GM12878 (cell line): Measurements from ENCODE around the gene NLGN1. TPM values are rescaled to one million over a fixed set of nuclear protein-coding genes. Genes with fewer than 3 reads are reported as not detected.

Experiments
- ATAC-seq: fragments of 200-7000 bp; cut with Tn5 transposase; 3 replicates; pipeline ENCODE4 v1.9.1; 2020; ENCODE audit warnings: mild to moderate bottlenecking, moderate library complexity
- BruUV-seq: library from RNA; stranded (reverse); fragments of 400-500 nt; replicated peaks from 2 replicates; lab custom pipeline; 2021; lab: Mats Ljungman, UMichigan
- CTCF ChIA-PET: fragments of 300-600 bp; sonication (Branson Sonifier 250); formaldehyde crosslinking; extraction: SDS; loops from one replicate; lab custom pipeline; 2021; ENCODE audit warnings: inconsistent platforms; lab: Yijun Ruan, JAX
- POLR2A ChIA-PET: fragments of 350-600 bp; formaldehyde crosslinking; extraction: SDS; loops from one replicate; lab custom pipeline; 2021; ENCODE audit warnings: inconsistent platforms; lab: Charles Lee
- RAD21 ChIA-PET: fragments of 300-600 bp; sonication (Branson Sonifier 250); formaldehyde crosslinking; loops from one replicate; lab custom pipeline; 2023; ENCODE audit warnings: antibody characterized with exemption; ENCODE audit not compliant: unreplicated experiment; lab: Charles Lee
- SMC1A ChIA-PET: fragments of 300-600 bp; sonication (Branson Sonifier 250); formaldehyde crosslinking; loops from one replicate; lab custom pipeline; 2023; ENCODE audit not compliant: unreplicated experiment, uncharacterized antibody; lab: Charles Lee
- DNase-seq: peaks from one replicate; pipeline ENCODE4 v3.0.0-alpha.2; 2011; ENCODE audit warnings: low read depth, low spot score
- FAIRE-seq: peaks from 3 replicates; lab custom pipeline; 2011; peaks lifted over from hg19 to GRCh38; lab: Jason Lieb, UNC
- H2AFZ ChIP-seq: 2 replicates; pipeline ENCODE4 v1.6.0; 2011; ENCODE audit warnings: low read depth, low read length, control low read depth; ENCODE audit not compliant: control insufficient read depth
- H3K27ac ChIP-seq: 2 replicates; pipeline ENCODE4 v1.5.1; 2011; ENCODE audit warnings: control low read depth; ENCODE audit not compliant: control insufficient read depth, insufficient read depth
- H3K27me3 ChIP-seq, 2 experiments: replicated peaks in 1 of 2; 2 replicates each; pipeline versions ENCODE4 v1.6.0 to v1.6.1; 2011; ENCODE audit warnings: low read length in 1 of 2; ENCODE audit not compliant: control insufficient read depth in 2 of 2, insufficient read depth in 2 of 2
- H3K36me3 ChIP-seq, 2 experiments: 2 replicates each; pipeline ENCODE4 v1.5.1; 2011; ENCODE audit warnings: low read length in 1 of 2; ENCODE audit not compliant: control insufficient read depth in 2 of 2, insufficient read depth in 2 of 2
- H3K4me1 ChIP-seq: 2 replicates; pipeline ENCODE4 v1.6.1; 2011; ENCODE audit warnings: mild to moderate bottlenecking, low read length, moderate library complexity, mixed read lengths; ENCODE audit not compliant: control insufficient read depth, insufficient read depth
- H3K4me2 ChIP-seq: 2 replicates; pipeline ENCODE4 v1.6.0; 2011; ENCODE audit warnings: control low read depth; ENCODE audit not compliant: control insufficient read depth, insufficient read depth
- H3K4me3 ChIP-seq: fragments of 200-600 bp; sonication (generic); 2 replicates; pipeline ENCODE4 v1.5.1; 2016
- H3K79me2 ChIP-seq: 2 replicates; pipeline ENCODE4 v1.6.0; 2011; ENCODE audit warnings: low read length; ENCODE audit not compliant: control insufficient read depth, insufficient read depth
- H3K9ac ChIP-seq: 2 replicates; pipeline ENCODE4 v1.8.0; 2011; ENCODE audit warnings: low read length, control low read depth, mixed read lengths; ENCODE audit not compliant: control insufficient read depth, insufficient read depth
- H3K9me3 ChIP-seq: replicated peaks from 3 replicates; pipeline ENCODE4 v1.5.1; 2011; ENCODE audit warnings: mild to moderate bottlenecking, low read length; ENCODE audit not compliant: control insufficient read depth, insufficient read depth
- H4K20me1 ChIP-seq: 2 replicates; pipeline ENCODE4 v1.6.0; 2011; ENCODE audit not compliant: control insufficient read depth, insufficient read depth
- CEBPB ChIP-seq, 2 experiments: fragments of 150-350 bp in 1 of 2; IDR thresholded peaks; 2 replicates each; pipeline ENCODE4 v1.6.1; 2012 to 2014; ENCODE audit warnings: low read depth in 2 of 2, low read length in 2 of 2, borderline replicate concordance in 1 of 2, inconsistent platforms in 1 of 2
- HCFC1 ChIP-seq: fragments of 150-350 bp; IDR thresholded peaks from 2 replicates; pipeline ENCODE4 v1.6.1; 2014; ENCODE audit warnings: low read length
- JUND ChIP-seq: IDR thresholded peaks from 2 replicates; pipeline ENCODE4 v1.6.1; 2012; ENCODE audit warnings: low read depth, mild to moderate bottlenecking, low read length, improper control_type of control experiment, moderate library complexity
- NFXL1 ChIP-seq: fragments of 450-650 bp; IDR thresholded peaks from 2 replicates; pipeline ENCODE4 v1.6.1; 2017; ENCODE audit warnings: antibody characterized with exemption, mild to moderate bottlenecking, borderline replicate concordance
- NR2C1 ChIP-seq: fragments of 450-650 bp; IDR thresholded peaks from 2 replicates; pipeline ENCODE4 v1.6.1; 2017; ENCODE audit warnings: antibody characterized with exemption, mild to moderate bottlenecking, moderate library complexity
- RBBP5 ChIP-seq: fragments of 200-600 bp; sonication (generic); conservative IDR thresholded peaks from 2 replicates; pipeline ENCODE4 v1.6.1; 2016
- SMAD5 ChIP-seq: IDR thresholded peaks from 2 replicates; pipeline ENCODE4 v1.6.1; 2016; ENCODE audit warnings: antibody characterized with exemption, low read depth
- SMARCA5 ChIP-seq: fragments of 450-650 bp; IDR thresholded peaks from 2 replicates; pipeline ENCODE4 v1.6.1; 2017; ENCODE audit warnings: mild to moderate bottlenecking
- SMC3 ChIP-seq: IDR thresholded peaks from 2 replicates; pipeline ENCODE4 v1.6.1; 2011; ENCODE audit warnings: low read length, improper control_type of control experiment, borderline replicate concordance
- SUPT20H ChIP-seq: IDR thresholded peaks from 2 replicates; pipeline ENCODE4 v1.6.1; 2011; ENCODE audit warnings: low read depth, mild to moderate bottlenecking, low read length, moderate library complexity, borderline replicate concordance; ENCODE audit not compliant: control insufficient read depth
- ZBTB33 ChIP-seq: fragments of 450-650 bp; IDR thresholded peaks from 2 replicates; pipeline ENCODE4 v1.6.1; 2017; ENCODE audit warnings: mild to moderate bottlenecking
- WGBS: methylation state at CpG from one replicate; pipeline ENCODE4 v1.1.6; 2016; ENCODE audit warnings: low lambda C conversion rate; ENCODE audit not compliant: insufficient replicate concordance, insufficient coverage; ENCODE audit errors: missing lambda C conversion rate; 5-methylcytosine and 5-hydroxymethylcytosine counted together
- in situ Hi-C: fragments of 300-500 bp; cut with MboI; formaldehyde crosslinking; loops from 9 replicates; pipeline ENCODE4 v1.14.3; 2018; ENCODE audit warnings: mixed read lengths
- intact Hi-C: fragments of 100-400 bp; cut with micrococcal nuclease; formaldehyde crosslinking; loops from one replicate; pipeline ENCODE4 v1.14.2; 2022; ENCODE audit not compliant: unreplicated experiment
- polyA plus RNA-seq, 11 experiments: library from polyadenylated mRNA; depleted of rRNA in 4 of 11; unstranded in 6 of 11; stranded (reverse) in 5 of 11; fragments of >200 nt; fragmentation: Nextera tagmentation in 4 of 11; fragmentation: Illumina TruSeq in 1 of 11; extraction: Ambion mirVana in 4 of 11; extraction: Trizol in 1 of 11; gene quantifications; 1 replicate in 1 of 11; 2 replicates in 10 of 11; pipeline versions ENCODE4 v1.2.1 to v1.2.3, GENCODE V29; 2011 to 2016; ENCODE audit warnings: inconsistent platforms in 2 of 11, missing spikeins in 2 of 11, low read depth in 1 of 11
- total RNA-seq, 4 experiments: library from RNA; depleted of rRNA in 3 of 4; stranded (reverse); fragments of >200 nt in 3 of 4; fragmentation: Illumina TruSeq in 1 of 4; extraction: Trizol in 1 of 4; gene quantifications; 2 replicates each; pipeline versions ENCODE4 v1.2.1 to v1.2.3, GENCODE V29; 2013 to 2021
- TF ChIP-seq, protein P1 (sequence below): fragments of 150-350 bp; IDR thresholded peaks from 2 replicates; pipeline ENCODE4 v1.6.1; 2014; ENCODE audit warnings: mild to moderate bottlenecking, low read depth, low read length
- TF ChIP-seq, protein P2 (sequence below): fragments of 450-650 bp; IDR thresholded peaks from 2 replicates; pipeline ENCODE4 v1.6.1; 2018; ENCODE audit warnings: borderline replicate concordance, mild to moderate bottlenecking; ENCODE audit not compliant: partially characterized antibody

Gene NLGN1
- total and polyA plus RNA-seq, 10 of the 15 experiments (the other 5 are each of a cell fraction or from before 2014, with no cell fraction given), result not detected

- RAD21 ChIA-PET, result no interaction called here
- H4K20me1 ChIP-seq, result no peaks in the 10 kb centered on the region
- no peak overlapping the region for H2AFZ ChIP-seq
- SMC1A ChIA-PET, result no interaction called here
- intact Hi-C loops (no loop called here), in situ Hi-C loops (no loop called here)
- no peaks in the 10 kb centered on the region for H3K9me3 ChIP-seq
- no peak overlapping the region for H3K4me3 ChIP-seq
- H3K27ac ChIP-seq, result no peak overlapping the region
- no TSS peak for BruUV-seq
- CTCF ChIA-PET, result no interaction called here
- WGBS, result 0% methylated on average over 1 of the region's 1 CpG
- DNase-seq (no peak), FAIRE-seq (no peak), ATAC-seq (no peak)
- no peaks in the 10 kb centered on the region for H3K79me2 ChIP-seq
- TF ChIP-seq SMARCA5, result no peak
- no peak for TF ChIP-seq NFXL1
- TF ChIP-seq, protein P1, sequence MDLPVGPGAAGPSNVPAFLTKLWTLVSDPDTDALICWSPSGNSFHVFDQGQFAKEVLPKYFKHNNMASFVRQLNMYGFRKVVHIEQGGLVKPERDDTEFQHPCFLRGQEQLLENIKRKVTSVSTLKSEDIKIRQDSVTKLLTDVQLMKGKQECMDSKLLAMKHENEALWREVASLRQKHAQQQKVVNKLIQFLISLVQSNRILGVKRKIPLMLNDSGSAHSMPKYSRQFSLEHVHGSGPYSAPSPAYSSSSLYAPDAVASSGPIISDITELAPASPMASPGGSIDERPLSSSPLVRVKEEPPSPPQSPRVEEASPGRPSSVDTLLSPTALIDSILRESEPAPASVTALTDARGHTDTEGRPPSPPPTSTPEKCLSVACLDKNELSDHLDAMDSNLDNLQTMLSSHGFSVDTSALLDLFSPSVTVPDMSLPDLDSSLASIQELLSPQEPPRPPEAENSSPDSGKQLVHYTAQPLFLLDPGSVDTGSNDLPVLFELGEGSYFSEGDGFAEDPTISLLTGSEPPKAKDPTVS, result no peak
- no peak for TF ChIP-seq RBBP5
- TF ChIP-seq JUND, result no peak
- H3K4me1 ChIP-seq, result no peaks in the 10 kb centered on the region
- POLR2A ChIA-PET, result no interaction called here
- no peaks in the 10 kb centered on the region for H3K27me3 ChIP-seq
- no peak overlapping the region for H3K9ac ChIP-seq
- H3K36me3 ChIP-seq, result no peaks in the 10 kb centered on the region
- H3K4me2 ChIP-seq, result no peak overlapping the region
Observed at GRCh38 chr3:173429527-173429926, 32.0 kb downstream of the NLGN1 start.

GRCh38 chr3:173430576-173430975 lies 33.0 kb downstream of the NLGN1 start:
- no peak overlapping the region for H3K9ac ChIP-seq
- FAIRE-seq (no peak), ATAC-seq (no peak), DNase-seq (no peak)
- no peaks in the 10 kb centered on the region for H3K36me3 ChIP-seq
- H3K4me1 ChIP-seq, result no peaks in the 10 kb centered on the region
- H3K4me3 ChIP-seq, result no peak overlapping the region
- BruUV-seq, result no TSS peak
- H2AFZ ChIP-seq, result no peak overlapping the region
- H3K4me2 ChIP-seq, result no peak overlapping the region
- H3K27ac ChIP-seq, result no peak overlapping the region
- H3K9me3 ChIP-seq, result no peaks in the 10 kb centered on the region
- in situ Hi-C loops, result no loop called here
- no peaks in the 10 kb centered on the region for H3K79me2 ChIP-seq
- ChIA-PET POLR2A (no interaction called here), SMC1A (no interaction called here), CTCF (no interaction called here), RAD21 (no interaction called here)
- H3K27me3 ChIP-seq, result no peaks in the 10 kb centered on the region
- WGBS, result 7% methylated on average over 2 of the region's 2 CpGs
- H4K20me1 ChIP-seq, result no peaks in the 10 kb centered on the region
- intact Hi-C loops, result no loop called here
- TF ChIP-seq, protein P2, sequence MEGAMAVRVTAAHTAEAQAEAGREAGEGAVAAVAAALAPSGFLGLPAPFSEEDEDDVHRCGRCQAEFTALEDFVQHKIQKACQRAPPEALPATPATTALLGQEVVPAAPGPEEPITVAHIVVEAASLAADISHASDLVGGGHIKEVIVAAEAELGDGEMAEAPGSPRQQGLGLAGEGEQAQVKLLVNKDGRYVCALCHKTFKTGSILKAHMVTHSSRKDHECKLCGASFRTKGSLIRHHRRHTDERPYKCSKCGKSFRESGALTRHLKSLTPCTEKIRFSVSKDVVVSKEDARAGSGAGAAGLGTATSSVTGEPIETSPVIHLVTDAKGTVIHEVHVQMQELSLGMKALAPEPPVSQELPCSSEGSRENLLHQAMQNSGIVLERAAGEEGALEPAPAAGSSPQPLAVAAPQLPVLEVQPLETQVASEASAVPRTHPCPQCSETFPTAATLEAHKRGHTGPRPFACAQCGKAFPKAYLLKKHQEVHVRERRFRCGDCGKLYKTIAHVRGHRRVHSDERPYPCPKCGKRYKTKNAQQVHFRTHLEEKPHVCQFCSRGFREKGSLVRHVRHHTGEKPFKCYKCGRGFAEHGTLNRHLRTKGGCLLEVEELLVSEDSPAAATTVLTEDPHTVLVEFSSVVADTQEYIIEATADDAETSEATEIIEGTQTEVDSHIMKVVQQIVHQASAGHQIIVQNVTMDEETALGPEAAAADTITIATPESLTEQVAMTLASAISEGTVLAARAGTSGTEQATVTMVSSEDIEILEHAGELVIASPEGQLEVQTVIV, result no peak
- TF ChIP-seq SMAD5 (no peak), NR2C1 (no peak), CEBPB (IDR thresholded peaks at IDR 0.05; ENCODE audit: borderline replicate concordance in 1 of 2, low read depth in 2 of 2, low read length in 2 of 2) (no peak), SMC3 (no peak), NFXL1 (no peak), ZBTB33 (no peak), SUPT20H (no peak), HCFC1 (no peak)
